Measurements from ENCODE around the gene OPCML. TPM values are rescaled to one million over a fixed set of nuclear protein-coding genes. Genes with fewer than 3 reads are reported as not detected.

OPCML gene
- total RNA-seq, 1 donor from 2014 or later: 4.6 TPM

DNA sequence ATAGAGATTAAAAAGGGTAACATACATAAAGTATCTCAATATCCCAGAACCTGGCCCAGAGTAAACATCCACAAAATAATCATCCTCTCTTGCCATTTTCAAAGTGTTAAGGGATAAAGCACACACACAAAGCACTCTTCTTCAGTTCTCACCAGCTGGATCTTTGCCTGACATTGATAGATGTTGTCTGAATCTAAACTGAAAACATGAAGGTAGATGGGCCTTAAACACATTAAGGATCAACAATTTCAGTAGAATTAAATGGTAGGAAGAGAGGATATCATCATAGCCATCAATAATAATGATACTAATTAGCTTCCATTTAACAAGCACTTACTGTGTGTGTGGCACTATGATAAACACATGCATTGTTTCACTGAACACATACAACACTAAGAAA, 261.1 kb downstream of the OPCML start:
- Mint-ChIP-seq H3K27ac (no peak overlapping the region), H3K4me3 (no peak overlapping the region), H3K9me3 (no peaks in the 10 kb centered on the region), H3K4me1 (ENCODE audit: unreplicated experiment) (no peaks in the 10 kb centered on the region), H3K36me3 (no peaks in the 10 kb centered on the region), H3K27me3 (peaks cover 17% of the 10 kb centered on the region)
- TF ChIP-seq, protein P1, sequence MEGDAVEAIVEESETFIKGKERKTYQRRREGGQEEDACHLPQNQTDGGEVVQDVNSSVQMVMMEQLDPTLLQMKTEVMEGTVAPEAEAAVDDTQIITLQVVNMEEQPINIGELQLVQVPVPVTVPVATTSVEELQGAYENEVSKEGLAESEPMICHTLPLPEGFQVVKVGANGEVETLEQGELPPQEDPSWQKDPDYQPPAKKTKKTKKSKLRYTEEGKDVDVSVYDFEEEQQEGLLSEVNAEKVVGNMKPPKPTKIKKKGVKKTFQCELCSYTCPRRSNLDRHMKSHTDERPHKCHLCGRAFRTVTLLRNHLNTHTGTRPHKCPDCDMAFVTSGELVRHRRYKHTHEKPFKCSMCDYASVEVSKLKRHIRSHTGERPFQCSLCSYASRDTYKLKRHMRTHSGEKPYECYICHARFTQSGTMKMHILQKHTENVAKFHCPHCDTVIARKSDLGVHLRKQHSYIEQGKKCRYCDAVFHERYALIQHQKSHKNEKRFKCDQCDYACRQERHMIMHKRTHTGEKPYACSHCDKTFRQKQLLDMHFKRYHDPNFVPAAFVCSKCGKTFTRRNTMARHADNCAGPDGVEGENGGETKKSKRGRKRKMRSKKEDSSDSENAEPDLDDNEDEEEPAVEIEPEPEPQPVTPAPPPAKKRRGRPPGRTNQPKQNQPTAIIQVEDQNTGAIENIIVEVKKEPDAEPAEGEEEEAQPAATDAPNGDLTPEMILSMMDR (conservative IDR thresholded peaks at IDR 0.05): no peak
- DNase-seq (ENCODE audit: extremely low spot score, unreplicated experiment): no peak

DNA sequence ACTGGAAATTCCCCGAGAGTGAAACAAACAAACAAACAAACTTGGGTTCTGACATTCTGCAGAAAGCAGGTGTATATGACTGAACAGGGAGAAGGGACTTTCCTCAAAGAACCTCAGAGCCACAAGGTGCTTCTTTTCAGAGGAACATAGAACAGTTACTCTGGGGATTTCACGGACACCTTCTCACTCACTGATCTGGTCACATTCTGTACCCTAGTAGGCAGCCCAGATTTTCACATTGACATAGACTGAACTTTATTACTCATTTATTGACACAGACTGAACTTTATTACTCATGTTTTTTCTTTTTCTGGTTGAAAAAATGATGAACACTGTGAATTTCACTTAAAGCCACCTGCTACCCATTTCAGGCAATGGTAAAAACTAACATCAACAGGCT, 263.0 kb downstream of the OPCML start:
- Mint-ChIP-seq H3K9me3 (no peaks in the 10 kb centered on the region), H3K36me3 (no peaks in the 10 kb centered on the region), H3K27ac (no peak overlapping the region), H3K27me3 (peaks cover 27% of the 10 kb centered on the region), H3K4me1 (ENCODE audit: unreplicated experiment) (no peaks in the 10 kb centered on the region), H3K4me3 (no peak overlapping the region)
- TF ChIP-seq, protein P1 (conservative IDR thresholded peaks at IDR 0.05): no peak
- DNase-seq (ENCODE audit: extremely low spot score, unreplicated experiment): no peak

DNA sequence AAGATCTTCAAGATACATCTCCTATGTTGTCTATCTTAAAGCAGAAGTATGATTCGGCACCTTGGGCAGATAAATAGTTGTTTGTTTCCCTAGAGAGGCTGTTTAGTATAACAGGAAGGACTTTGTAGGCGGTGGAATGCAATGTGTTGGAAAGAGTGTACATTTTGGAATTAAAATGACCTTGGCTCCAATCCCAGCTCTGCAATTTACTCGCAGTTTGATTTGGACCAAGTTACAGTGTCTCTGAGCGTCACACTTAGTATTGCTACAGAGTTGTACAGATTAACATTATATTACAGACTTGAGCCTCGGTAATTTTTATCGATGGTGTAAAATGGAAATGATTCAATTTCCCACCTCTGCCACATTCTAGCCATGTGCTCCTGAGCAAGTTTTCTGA, 265.3 kb downstream of the OPCML start:
- Mint-ChIP-seq H3K9me3 (no peaks in the 10 kb centered on the region), H3K27ac (no peak overlapping the region), H3K27me3 (peaks cover 29% of the 10 kb centered on the region)

DNA sequence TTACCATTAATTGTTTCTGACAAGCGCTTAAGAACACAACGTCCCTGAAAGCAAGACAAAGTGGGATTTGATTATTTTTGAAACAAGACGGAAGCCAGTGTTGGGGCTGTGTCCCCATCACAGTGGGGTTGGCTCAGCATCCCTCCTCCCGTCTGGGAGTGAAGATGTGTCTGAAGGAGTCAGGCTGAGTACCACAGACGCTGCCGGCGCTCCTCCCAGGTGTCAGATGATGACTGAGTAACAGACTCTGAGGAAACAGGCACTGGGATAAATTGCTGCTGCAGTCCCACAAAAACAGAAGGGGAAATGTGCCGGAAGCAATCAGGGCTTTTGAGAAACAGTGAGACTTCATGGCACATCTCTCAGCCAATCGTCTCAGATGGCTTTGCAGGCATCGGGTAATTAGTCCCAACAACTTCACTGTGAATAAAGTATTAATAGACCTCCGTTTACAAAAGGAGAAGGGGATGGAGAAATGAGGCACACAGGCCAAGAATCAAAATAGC, 266.7 kb downstream of the OPCML start:
- no peaks in the 10 kb centered on the region for H3K36me3 Mint-ChIP-seq
- DNase-seq (ENCODE audit: extremely low spot score, unreplicated experiment): no peak
- H3K4me1 Mint-ChIP-seq (ENCODE audit: unreplicated experiment): no peaks in the 10 kb centered on the region
- peaks cover 29% of the 10 kb centered on the region for H3K27me3 Mint-ChIP-seq
- no peaks in the 10 kb centered on the region for H3K9me3 Mint-ChIP-seq
- no peak overlapping the region for H3K4me3 Mint-ChIP-seq
- TF ChIP-seq, protein P1 (conservative IDR thresholded peaks at IDR 0.05): no peak
- H3K27ac Mint-ChIP-seq: no peak overlapping the region

More for the DNA sequence above, 265.3 kb downstream of the OPCML start:
- no peaks in the 10 kb centered on the region for H3K36me3 Mint-ChIP-seq
- TF ChIP-seq, protein P1 (conservative IDR thresholded peaks at IDR 0.05): no peak
- no peaks in the 10 kb centered on the region for H3K4me1 Mint-ChIP-seq (ENCODE audit: unreplicated experiment)
- H3K4me3 Mint-ChIP-seq: no peak overlapping the region
- no peak for DNase-seq (ENCODE audit: extremely low spot score, unreplicated experiment)

DNA sequence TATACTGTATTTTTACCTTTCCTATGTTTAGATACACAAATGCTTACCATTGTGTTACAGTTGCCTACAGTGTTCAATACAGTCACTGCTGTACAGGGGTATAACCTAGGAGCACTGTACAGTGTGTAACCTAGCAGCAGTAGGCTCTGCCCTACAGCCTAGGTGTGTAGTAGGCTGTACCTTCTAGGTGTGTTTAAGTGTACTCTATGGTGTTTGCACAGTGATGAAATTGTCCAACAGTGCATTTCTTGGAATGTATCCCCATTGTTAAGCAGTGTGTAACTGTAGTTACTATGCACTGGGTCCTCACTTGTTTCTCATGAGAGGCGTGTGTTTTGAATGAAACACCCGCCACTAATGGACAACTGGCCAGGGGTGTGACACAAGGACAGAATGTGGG, 269.0 kb downstream of the OPCML start:
- Mint-ChIP-seq H3K4me1 (ENCODE audit: unreplicated experiment) (no peaks in the 10 kb centered on the region), H3K36me3 (no peaks in the 10 kb centered on the region), H3K9me3 (no peaks in the 10 kb centered on the region), H3K27ac (no peak overlapping the region), H3K4me3 (no peak overlapping the region), H3K27me3 (peaks cover 26% of the 10 kb centered on the region)
- no peak for DNase-seq (ENCODE audit: extremely low spot score, unreplicated experiment)
- TF ChIP-seq, protein P1 (conservative IDR thresholded peaks at IDR 0.05): no peak

DNA sequence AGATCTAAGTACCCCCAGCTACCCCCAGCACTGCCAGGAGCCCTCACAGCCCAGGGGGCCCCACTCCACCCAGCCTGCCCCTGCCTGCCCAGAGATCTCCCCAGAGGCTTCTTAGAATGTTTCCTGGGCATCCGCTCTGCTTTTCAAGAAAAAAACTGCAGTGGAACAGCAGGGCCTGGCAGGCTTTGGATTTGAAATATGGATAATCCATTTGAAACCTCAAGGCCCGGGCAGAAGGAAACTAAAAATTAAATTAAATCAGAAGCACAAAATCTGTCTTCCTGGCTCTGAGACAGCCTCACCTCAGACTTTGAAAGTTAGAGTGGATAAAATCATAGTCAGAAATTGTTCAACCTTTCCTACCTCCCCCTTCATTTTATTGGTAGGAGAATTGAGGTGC, 273.6 kb downstream of the OPCML start:
- H3K9me3 Mint-ChIP-seq: peaks cover 5% of the 10 kb centered on the region
- H3K27me3 Mint-ChIP-seq: peaks cover 10% of the 10 kb centered on the region
- DNase-seq (ENCODE audit: extremely low spot score, unreplicated experiment): no peak
- no peaks in the 10 kb centered on the region for H3K36me3 Mint-ChIP-seq
- TF ChIP-seq, protein P1 (conservative IDR thresholded peaks at IDR 0.05): no peak
- H3K27ac Mint-ChIP-seq: no peak overlapping the region
- H3K4me1 Mint-ChIP-seq (ENCODE audit: unreplicated experiment): no peaks in the 10 kb centered on the region
- H3K4me3 Mint-ChIP-seq: no peak overlapping the region

All from type B pancreatic cell (in vitro differentiated cells).